ENCODE results near the gene C1QTNF1.

Gene C1QTNF1

GRCh38 chr17:79050551-79050950 lies 26.6 kb downstream of the C1QTNF1 start:
- Histone ChIP-seq H3K9me3 (replicated peaks; ENCODE audit: insufficient read depth, low read length) (no peaks in the 10 kb centered on the region), H2AFZ (ENCODE audit: low read length) (no peak overlapping the region), H3K9me2 (replicated peaks; ENCODE audit: insufficient read depth, low read length) (no peaks in the 10 kb centered on the region), H3K4me3 (ENCODE audit: low read length) (no peak overlapping the region), H3K4me1 (ENCODE audit: low read length) (no peaks in the 10 kb centered on the region), H3K36me3 (replicated peaks; ENCODE audit: insufficient read depth, low read length) (no peaks in the 10 kb centered on the region), H3K79me2 (ENCODE audit: low read length) (no peaks in the 10 kb centered on the region), H3K27me3 (replicated peaks; ENCODE audit: insufficient read depth, low read length) (peaks cover 97% of the 10 kb centered on the region), H3K9ac (ENCODE audit: low read length) (no peak overlapping the region), H3K27ac (ENCODE audit: low read length) (no peak overlapping the region), H4K20me1 (ENCODE audit: insufficient read depth, low read length) (no peaks in the 10 kb centered on the region), H3K4me2 (ENCODE audit: low read depth, low read length) (no peak overlapping the region), H3F3A (ENCODE audit: insufficient read depth, low read length) (no peaks in the 10 kb centered on the region)
- no peak for DNase-seq
- TF ChIP-seq CTCF (IDR thresholded peaks at IDR 0.05; ENCODE audit: low read length): no peak
- no peak for TF ChIP-seq EZH2 (optimal IDR thresholded peaks at IDR 0.05; ENCODE audit: low read depth, low read length)
- TF ChIP-seq EZH2phosphoT487 (IDR thresholded peaks at IDR 0.05; ENCODE audit: low read length): no peak

GRCh38 chr17:79051306-79051705 lies 27.3 kb downstream of the C1QTNF1 start:
- Histone ChIP-seq H3K27ac (ENCODE audit: low read length) (no peak overlapping the region), H4K20me1 (ENCODE audit: insufficient read depth, low read length) (no peaks in the 10 kb centered on the region), H2AFZ (ENCODE audit: low read length) (no peak overlapping the region), H3K4me1 (ENCODE audit: low read length) (no peaks in the 10 kb centered on the region), H3F3A (ENCODE audit: insufficient read depth, low read length) (no peaks in the 10 kb centered on the region), H3K79me2 (ENCODE audit: low read length) (no peaks in the 10 kb centered on the region), H3K27me3 (replicated peaks; ENCODE audit: insufficient read depth, low read length) (peaks cover 90% of the 10 kb centered on the region), H3K4me3 (ENCODE audit: low read length) (no peak overlapping the region), H3K9me3 (replicated peaks; ENCODE audit: insufficient read depth, low read length) (no peaks in the 10 kb centered on the region), H3K4me2 (ENCODE audit: low read depth, low read length) (no peak overlapping the region), H3K9me2 (replicated peaks; ENCODE audit: insufficient read depth, low read length) (no peaks in the 10 kb centered on the region), H3K36me3 (replicated peaks; ENCODE audit: insufficient read depth, low read length) (no peaks in the 10 kb centered on the region), H3K9ac (ENCODE audit: low read length) (no peak overlapping the region)
- DNase-seq: no peak
- TF ChIP-seq CTCF (IDR thresholded peaks at IDR 0.05; ENCODE audit: low read length) (no peak), EZH2phosphoT487 (IDR thresholded peaks at IDR 0.05; ENCODE audit: low read length) (no peak), EZH2 (optimal IDR thresholded peaks at IDR 0.05; ENCODE audit: low read depth, low read length) (no peak)

- H3K36me3 ChIP-seq (replicated peaks; ENCODE audit: insufficient read depth, low read length): no peaks in the 10 kb centered on the region
- no peaks in the 10 kb centered on the region for H3F3A ChIP-seq (ENCODE audit: insufficient read depth, low read length)
- no peak overlapping the region for H3K9ac ChIP-seq (ENCODE audit: low read length)
- H2AFZ ChIP-seq (ENCODE audit: low read length): no peak overlapping the region
- no peak for DNase-seq
- H3K79me2 ChIP-seq (ENCODE audit: low read length): no peaks in the 10 kb centered on the region
- H3K27ac ChIP-seq (ENCODE audit: low read length): no peak overlapping the region
- H3K27me3 ChIP-seq (replicated peaks; ENCODE audit: insufficient read depth, low read length): peaks cover 82% of the 10 kb centered on the region
- H3K4me3 ChIP-seq (ENCODE audit: low read length): no peak overlapping the region
- no peaks in the 10 kb centered on the region for H4K20me1 ChIP-seq (ENCODE audit: insufficient read depth, low read length)
- no peak for TF ChIP-seq EZH2 (optimal IDR thresholded peaks at IDR 0.05; ENCODE audit: low read depth, low read length)
- no peak for TF ChIP-seq CTCF (IDR thresholded peaks at IDR 0.05; ENCODE audit: low read length)
- TF ChIP-seq EZH2phosphoT487 (IDR thresholded peaks at IDR 0.05; ENCODE audit: low read length): no peak
- no peaks in the 10 kb centered on the region for H3K9me3 ChIP-seq (replicated peaks; ENCODE audit: insufficient read depth, low read length)
- no peaks in the 10 kb centered on the region for H3K4me1 ChIP-seq (ENCODE audit: low read length)
- no peak overlapping the region for H3K4me2 ChIP-seq (ENCODE audit: low read depth, low read length)
- H3K9me2 ChIP-seq (replicated peaks; ENCODE audit: insufficient read depth, low read length): no peaks in the 10 kb centered on the region
Observed at GRCh38 chr17:79052131-79052530, 28.2 kb downstream of the C1QTNF1 start.
